ENCODE results near the gene USP22. TPM values are rescaled to one million over a fixed set of nuclear protein-coding genes. Genes with fewer than 3 reads are reported as not detected.

The USP22 gene
- total RNA-seq, 1 donor from 2014 or later = 160 TPM

DNA sequence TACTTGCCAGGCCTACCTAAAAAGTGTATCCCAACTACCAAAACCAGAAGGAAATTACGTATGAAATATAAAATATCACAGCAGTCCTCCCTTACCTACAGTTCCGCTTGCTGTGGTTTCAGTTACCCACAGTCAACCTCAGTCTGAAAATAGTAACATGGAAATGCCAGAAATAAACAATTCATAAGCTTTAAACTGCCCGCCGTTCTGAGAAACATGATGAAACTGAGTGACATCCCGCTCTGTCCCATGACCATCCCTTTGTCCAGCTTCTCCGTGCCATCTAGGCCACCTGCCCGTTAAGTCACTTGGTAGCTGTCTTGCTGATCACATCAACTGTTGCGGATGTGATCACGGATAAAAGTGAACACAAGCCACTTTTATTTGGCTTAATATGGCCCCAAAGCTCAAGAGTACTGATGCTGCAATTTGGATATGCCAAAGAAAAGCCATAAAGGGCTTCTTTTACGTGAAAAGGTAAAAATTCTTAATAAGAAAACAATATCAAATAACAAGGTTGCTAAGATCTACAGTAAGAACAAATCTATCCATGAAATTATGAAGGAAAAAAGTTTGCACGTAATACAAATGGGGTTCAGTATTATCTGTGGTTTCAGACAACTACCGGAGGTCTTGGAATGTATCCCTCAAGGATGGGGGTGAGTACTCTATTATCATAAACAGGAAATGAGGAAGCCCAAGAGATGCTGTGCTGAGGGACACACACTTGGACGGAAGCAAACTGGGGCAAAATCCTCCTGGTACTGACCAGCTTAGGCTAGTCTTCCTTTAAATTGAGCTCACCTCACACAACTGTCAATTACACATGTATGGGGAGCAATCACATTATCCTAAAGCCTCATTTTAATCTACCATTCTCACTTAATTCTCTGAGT is 8.2 kb downstream of the USP22 start:
- Histone ChIP-seq H3K4me1 (peaks cover 76% of the 10 kb centered on the region), H3K36me3 (peaks cover 6% of the 10 kb centered on the region), H3K4me3 (peak overlapping the region; percentile 9), H3K27ac (no peak overlapping the region), H3K9me3 (no peaks in the 10 kb centered on the region), H3K27me3 (no peaks in the 10 kb centered on the region)
- TF ChIP-seq, protein P1, sequence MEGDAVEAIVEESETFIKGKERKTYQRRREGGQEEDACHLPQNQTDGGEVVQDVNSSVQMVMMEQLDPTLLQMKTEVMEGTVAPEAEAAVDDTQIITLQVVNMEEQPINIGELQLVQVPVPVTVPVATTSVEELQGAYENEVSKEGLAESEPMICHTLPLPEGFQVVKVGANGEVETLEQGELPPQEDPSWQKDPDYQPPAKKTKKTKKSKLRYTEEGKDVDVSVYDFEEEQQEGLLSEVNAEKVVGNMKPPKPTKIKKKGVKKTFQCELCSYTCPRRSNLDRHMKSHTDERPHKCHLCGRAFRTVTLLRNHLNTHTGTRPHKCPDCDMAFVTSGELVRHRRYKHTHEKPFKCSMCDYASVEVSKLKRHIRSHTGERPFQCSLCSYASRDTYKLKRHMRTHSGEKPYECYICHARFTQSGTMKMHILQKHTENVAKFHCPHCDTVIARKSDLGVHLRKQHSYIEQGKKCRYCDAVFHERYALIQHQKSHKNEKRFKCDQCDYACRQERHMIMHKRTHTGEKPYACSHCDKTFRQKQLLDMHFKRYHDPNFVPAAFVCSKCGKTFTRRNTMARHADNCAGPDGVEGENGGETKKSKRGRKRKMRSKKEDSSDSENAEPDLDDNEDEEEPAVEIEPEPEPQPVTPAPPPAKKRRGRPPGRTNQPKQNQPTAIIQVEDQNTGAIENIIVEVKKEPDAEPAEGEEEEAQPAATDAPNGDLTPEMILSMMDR (IDR thresholded peaks at IDR 0.05) = no peak
- DNase-seq (no peak), ATAC-seq (peak; percentile 56)
- intact Hi-C loops (cut with DNase I) = no loop called here

DNA sequence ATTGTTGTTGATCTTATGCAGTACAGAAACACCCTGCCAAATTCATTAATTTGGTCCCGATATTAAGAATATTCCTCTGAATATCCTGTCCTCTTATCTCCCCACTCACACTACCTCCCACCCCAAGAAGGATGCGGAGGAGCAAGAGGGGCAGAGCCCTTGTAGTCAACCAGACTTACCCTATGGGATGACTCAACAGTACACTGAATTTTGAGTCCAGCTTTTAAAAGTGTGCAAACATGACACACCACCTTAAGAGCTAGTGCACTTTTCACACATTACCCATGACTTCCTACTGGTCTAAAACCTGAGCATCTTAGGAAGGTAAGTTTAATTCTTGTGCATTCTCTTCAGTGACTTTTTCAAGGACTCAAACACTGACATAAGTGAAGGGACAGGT is 9.5 kb downstream of the USP22 start:
- Histone ChIP-seq H3K4me1 (peaks cover 79% of the 10 kb centered on the region), H3K27me3 (no peaks in the 10 kb centered on the region), H3K4me3 (no peak overlapping the region), H3K36me3 (peaks cover 5% of the 10 kb centered on the region), H3K9me3 (no peaks in the 10 kb centered on the region), H3K27ac (no peak overlapping the region)
- TF ChIP-seq, protein P1 (IDR thresholded peaks at IDR 0.05) = no peak
- DNase-seq (no peak), ATAC-seq (no peak)
- intact Hi-C loops (cut with DNase I) = no loop called here

DNA sequence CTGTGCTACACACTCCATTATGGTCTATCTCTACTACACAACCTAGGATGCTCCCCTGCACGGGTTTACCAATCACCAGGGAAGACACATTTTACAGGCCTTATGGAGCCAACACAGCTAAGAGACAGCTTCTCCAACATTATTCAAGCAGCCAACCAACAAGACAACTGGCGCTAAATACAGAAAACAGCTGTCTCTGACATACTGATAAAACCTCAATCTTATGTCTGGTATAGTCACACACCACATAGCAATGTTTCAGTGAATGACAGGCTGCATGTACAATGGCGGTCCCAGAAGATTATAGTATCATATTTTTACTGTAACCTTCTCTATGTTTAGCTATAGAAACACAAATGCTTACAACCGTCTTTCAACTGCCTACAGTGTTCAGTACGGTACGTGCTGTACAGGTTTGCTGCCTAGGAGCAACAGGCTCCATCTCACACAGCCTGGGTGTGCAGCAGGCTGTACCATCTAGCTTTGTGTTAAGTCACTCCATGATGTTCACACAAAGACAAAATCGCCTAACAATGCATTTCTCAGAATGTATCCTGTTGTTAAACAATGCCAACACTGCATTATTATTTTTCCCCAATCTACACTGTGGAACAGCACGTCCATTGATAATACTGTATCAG is 10.9 kb downstream of the USP22 start:
- intact Hi-C loops (cut with DNase I) = no loop called here
- Histone ChIP-seq H3K27me3 (no peaks in the 10 kb centered on the region), H3K4me1 (peaks cover 67% of the 10 kb centered on the region), H3K27ac (no peak overlapping the region), H3K36me3 (peaks cover 17% of the 10 kb centered on the region), H3K4me3 (no peak overlapping the region), H3K9me3 (no peaks in the 10 kb centered on the region)
- no peak for ATAC-seq
- no peak for DNase-seq
- TF ChIP-seq, protein P1 (IDR thresholded peaks at IDR 0.05) = no peak

DNA sequence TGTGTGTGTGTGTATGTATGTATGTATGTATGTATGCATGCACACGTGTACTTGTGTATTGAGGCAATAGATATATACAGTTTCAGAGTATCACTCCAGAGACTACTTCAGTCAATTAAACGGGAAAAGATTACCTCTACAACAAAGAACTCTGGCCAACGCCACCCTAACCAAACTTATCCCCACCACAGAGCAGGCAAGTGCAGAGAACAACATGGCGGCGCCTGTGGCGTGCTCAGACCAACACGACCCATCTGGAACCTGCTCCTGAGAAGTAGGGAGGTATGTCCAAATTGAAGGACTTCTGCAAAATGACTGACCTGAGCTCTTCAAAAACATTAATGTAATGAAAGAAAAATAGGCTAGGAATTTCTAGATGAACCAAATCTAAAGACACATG is 12.4 kb downstream of the USP22 start:
- Histone ChIP-seq H3K27ac (no peak overlapping the region), H3K4me1 (peaks cover 54% of the 10 kb centered on the region), H3K4me3 (no peak overlapping the region), H3K9me3 (no peaks in the 10 kb centered on the region), H3K27me3 (no peaks in the 10 kb centered on the region), H3K36me3 (peaks cover 32% of the 10 kb centered on the region)
- TF ChIP-seq, protein P1 (IDR thresholded peaks at IDR 0.05) = no peak
- DNase-seq (no peak), ATAC-seq (no peak)
- intact Hi-C loops (cut with DNase I) = no loop called here

DNA sequence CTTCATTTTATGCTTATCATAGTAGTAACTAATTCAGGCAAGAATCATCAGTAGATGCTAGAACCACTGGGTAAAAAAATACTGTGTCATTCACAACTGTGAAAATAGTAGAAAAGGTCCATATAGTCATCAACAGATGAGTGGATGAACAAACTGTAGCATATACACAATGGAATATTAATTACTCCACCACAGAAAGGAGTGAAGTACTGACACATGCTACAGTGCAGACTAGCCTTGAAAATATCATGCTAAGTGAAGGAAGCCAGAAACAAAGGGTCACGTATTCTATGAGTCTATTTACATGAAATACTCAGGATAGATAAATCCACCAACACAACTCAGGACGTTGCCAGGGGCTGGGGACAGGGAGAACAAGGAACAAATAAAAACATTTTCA is 13.3 kb downstream of the USP22 start:
- no peak for ATAC-seq
- Histone ChIP-seq H3K27me3 (no peaks in the 10 kb centered on the region), H3K4me1 (peaks cover 46% of the 10 kb centered on the region), H3K4me3 (no peak overlapping the region), H3K9me3 (no peaks in the 10 kb centered on the region), H3K36me3 (peaks cover 40% of the 10 kb centered on the region), H3K27ac (no peak overlapping the region)
- DNase-seq = no peak
- intact Hi-C loops (cut with DNase I) = no loop called here
- TF ChIP-seq, protein P1 (IDR thresholded peaks at IDR 0.05) = no peak
